Measurements from ENCODE around the gene AP5Z1. TPM values are rescaled to one million over a fixed set of nuclear protein-coding genes. Genes with fewer than 3 reads are reported as not detected.

AP5Z1 gene
- total RNA-seq, 1 donor from 2014 or later = 12.3 TPM

GRCh38 chr7:4745971-4746919, 29.2 kb upstream of the AP5Z1 start:
- peak; percentile 52 for DNase-seq

DNA sequence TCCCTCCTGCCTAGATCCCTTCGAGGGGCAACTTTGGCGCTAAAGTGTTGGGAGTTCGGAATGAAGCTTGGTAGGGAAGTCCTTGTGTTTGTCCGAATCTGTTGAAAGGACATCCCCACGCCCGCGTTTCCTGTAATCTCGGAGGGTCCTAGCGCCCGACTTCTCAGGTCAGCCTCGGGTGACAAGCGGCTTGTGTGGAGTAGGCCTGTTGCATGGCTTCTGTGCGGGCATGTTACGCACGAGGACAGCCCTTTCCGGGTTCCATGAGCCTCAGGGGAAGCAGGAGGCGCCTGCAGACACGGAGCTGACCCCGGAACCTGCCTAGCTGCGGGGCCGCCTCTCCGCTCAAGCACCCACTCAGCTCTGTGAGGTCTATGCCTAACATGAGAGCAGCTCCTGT, 28.4 kb upstream of the AP5Z1 start:
- DNase-seq = no peak

DNA sequence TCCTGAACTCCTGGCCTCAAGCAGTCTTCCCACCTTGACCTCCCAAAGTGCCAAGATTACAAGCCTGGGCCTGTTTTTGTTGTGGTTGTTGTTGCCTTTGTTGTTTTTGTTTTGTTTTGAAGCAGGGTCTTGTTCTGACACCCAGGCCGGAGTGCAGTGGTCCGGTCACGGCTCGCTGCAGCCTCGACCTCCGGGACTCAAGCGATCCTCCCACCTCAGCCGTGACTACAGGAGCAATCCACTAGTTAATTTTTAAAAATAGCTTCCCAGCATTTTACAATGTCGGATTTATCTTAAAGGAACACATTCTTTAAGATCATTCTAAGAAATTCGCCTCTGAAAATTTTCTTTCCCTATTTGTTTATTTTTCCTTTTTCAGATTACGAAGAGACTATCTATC, 27.7 kb upstream of the AP5Z1 start:
- no peak for DNase-seq

DNA sequence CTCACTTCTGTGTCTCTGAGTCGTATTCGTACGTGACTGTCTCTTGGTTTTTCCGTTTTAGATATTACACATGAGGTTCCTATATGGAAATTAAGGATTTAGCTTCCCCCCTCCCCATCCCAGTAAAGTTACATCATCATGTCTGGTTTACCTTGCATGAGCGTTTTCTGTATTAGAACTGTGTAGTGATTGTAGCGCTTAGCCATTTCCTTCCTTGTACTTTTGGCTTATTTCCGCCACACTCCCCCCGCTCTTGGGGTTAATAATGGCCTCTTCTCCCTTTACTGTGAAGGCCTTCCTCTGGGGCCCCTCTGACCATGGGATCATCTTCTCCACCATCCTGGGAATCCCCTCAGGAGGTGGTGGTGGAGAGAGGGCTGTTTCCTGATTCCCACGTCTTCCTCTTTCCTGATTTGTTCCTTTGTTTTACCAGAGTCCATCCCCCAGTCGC, 27.2 kb upstream of the AP5Z1 start:
- peak; percentile 15 for DNase-seq

- DNase-seq = no peak
These were observed 26.1 kb upstream of the AP5Z1 start for GRCh38 chr7:4749363-4749762.

GRCh38 chr7:4749798-4750197, 25.6 kb upstream of the AP5Z1 start:
- no peak for DNase-seq

- no peak for DNase-seq
These were observed 23.9 kb upstream of the AP5Z1 start for GRCh38 chr7:4751398-4751947.

DNA sequence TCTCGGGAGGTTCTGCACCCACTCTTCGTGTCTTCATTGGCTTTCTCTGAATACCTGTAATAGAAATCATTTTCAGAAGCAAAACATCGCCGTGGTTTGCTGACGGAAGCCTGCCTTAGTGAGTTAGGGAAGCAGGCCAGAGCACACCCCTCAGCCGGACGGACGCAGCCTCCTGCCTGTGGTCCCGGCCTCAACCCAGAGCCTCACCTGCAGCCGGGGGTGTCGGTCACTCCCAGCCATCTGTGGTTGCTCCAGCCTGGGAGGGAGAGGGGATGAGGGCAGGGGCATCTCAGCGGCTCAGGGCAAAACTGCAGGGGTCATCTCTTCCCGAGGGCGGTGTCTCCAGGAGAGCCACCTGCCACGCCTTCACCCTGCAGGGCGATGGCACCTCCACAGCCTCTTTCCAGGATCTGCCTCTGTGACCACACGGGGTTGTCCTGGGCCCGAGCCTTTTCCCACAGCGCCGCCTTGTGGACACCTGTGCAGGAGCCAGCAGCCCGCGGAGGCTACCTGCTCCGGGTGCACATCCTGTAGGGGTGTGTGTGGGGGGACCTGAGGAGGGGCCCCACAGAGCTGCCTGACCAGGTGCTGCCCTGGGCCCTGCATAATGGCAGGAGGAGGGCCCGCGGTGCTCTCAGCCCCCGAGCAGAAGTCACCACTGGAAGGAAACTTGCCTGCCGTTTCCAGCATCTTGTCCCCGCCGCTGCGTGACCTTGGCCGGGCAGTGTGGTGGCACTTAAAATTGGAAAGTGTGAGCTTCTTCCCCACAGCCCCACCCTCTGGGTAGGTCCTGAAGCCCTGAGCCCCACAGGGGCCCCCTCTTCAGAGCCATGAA, 21.6 kb upstream of the AP5Z1 start:
- no peak for DNase-seq

- DNase-seq = no peak
These were observed 20.9 kb upstream of the AP5Z1 start for GRCh38 chr7:4754433-4755010.

DNA sequence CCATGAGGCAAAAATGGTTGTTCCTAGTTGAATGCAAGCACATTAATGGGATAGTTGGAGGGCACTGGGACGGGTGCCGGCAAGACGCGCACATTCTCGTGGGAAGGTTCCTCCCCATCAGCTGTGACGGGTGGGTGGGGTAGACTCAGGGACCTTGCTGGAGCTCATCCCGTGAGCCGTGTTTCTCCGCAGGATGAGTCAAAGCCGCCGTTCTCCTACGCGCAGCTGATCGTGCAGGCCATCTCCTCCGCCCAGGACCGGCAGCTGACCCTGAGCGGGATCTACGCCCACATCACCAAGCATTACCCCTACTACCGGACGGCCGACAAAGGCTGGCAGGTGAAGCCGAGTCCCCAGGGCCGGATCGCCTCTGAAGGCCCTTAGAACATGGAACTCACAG, 20.4 kb upstream of the AP5Z1 start:
- DNase-seq = no peak

DNA sequence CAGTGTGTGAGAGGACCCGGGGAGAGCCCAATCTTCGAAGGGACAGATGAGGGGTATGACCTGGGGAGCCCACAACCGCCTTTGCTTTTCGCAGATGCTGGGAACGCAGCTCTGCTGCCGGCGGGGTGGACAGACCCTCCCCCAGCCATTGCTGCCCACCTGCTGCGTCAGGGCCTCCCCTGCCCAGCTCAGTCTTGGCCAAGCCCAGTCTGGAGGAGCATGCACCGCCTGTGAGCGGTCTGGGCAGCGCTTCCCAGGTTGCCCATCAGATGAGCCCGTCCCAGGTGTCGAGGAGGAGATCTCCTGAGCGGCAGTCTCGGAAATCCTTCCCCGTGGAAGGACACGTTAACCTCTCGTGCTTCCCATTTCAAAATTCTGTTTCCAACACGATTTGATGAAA, 17.3 kb upstream of the AP5Z1 start:
- no peak for DNase-seq

GRCh38 chr7:4758791-4759190, 16.6 kb upstream of the AP5Z1 start:
- DNase-seq = no peak

- DNase-seq = no peak
These were observed 16.2 kb upstream of the AP5Z1 start for GRCh38 chr7:4759211-4759610.

DNA sequence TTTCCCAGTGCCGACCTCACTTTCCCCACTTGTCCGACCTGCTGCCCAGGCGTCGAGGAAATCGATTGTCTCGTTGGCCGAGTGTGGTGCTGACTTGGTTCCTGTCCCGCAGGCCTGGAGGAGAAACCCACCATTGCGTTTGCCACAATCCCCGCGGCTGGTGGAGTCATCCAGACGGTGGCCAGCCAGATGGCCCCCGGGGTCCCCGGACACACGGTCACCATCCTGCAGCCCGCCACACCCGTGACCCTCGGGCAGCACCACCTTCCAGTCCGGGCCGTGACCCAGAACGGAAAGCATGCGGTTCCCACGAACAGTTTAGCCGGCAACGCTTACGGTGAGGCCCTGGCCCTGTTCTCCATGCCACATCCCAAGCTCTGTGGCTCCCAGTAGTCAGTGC, 14.5 kb upstream of the AP5Z1 start:
- DNase-seq = no peak

- no peak for DNase-seq
These were observed 13.0 kb upstream of the AP5Z1 start for GRCh38 chr7:4762121-4763055.

- no peak for DNase-seq
These were observed 12.2 kb upstream of the AP5Z1 start for GRCh38 chr7:4763091-4763793.

GRCh38 chr7:4763794-4764185, 11.6 kb upstream of the AP5Z1 start:
- no peak for DNase-seq

DNA sequence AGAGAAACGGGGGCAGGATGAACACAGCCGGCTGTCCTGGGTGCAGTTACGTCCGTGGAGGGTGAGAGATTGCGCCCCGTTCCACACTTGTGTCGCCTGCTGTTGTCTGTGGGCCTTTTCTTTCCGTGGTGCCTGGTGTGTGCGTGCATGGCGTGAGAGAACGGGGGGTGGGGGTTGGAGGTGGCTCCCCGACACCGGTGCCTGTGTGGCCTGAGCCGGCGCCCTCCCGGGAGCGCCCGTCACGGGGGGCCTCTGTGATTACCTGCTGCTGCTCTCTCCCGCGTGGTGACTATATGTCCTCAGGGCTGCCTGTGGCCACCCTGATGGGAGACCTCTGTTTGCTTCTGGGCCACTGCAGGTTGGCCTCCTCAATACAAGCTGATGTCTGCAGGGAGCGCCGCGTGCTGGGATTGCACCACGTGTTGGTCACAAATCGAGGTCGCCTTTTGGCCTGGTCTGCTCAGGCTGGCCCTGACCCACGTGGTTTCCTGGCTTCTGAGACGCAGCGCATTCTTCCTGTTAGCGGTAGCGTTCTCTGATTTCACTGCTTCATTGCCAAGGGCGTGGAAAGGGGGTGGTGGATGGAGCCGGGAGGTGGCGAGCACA, 10.9 kb upstream of the AP5Z1 start:
- DNase-seq = no peak

GRCh38 chr7:4765776-4766490, 9.5 kb upstream of the AP5Z1 start:
- DNase-seq = no peak
